Measurements from ENCODE around the gene TRAF1. TPM values are rescaled to one million over a fixed set of nuclear protein-coding genes. Genes with fewer than 3 reads are reported as not detected.

TRAF1 gene
- total RNA-seq, 2 experiments from 2014 or later = 60.3 to 61.7 TPM

DNA sequence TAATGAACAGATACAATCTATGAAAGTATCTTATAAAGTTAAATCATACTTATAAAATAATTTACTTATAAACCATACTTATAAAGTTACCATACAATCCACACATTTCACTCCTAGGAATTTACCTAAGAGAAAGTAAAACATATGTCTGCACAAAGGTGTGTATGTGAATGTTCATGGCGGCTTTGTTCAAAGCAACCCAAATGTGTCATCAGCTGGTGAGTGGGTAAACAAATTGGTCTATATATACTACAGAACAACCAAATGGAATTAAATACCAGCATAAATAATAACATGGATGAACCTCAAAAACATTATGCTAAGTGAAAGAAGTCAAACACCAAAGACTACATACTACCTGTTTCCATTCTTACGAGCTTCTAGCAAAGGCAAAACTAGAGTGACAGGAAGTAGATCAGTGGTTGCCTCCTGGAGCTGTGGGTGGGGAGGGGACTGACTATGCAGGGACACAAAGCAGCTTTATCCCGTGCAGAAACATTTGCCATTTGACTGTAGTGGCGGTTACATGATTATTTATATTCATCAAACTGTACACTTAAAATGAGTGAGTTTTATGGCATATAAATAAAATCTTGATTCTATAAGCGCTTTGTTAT is 10.6 kb downstream of the TRAF1 start:
- peak; percentile 95 for ATAC-seq (ENCODE audit: poor library complexity)
- no peak overlapping the region for H3K4me3 ChIP-seq (ENCODE audit: low read length)
- peaks cover 88% of the 10 kb centered on the region for H3K4me1 Mint-ChIP-seq (ENCODE audit: low read depth)

DNA sequence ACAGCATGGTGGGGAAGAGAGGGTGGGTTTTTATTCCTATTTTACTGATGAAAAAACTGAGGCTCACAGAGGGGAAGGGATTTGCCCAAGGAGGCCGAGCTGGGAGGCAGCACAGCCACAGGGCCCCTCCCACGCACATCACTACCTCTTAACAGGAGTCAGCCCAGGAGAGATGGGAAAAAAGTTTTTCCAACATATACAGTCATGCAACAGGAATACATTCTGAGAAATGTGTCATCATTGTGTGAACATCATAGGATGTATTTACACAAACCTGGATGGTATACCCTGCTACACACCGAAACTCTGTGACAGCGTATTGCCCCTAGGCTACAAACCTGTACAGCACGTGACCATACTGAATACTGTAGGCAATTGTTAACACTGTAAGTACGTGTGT is 11.6 kb downstream of the TRAF1 start:
- H3K4me3 Mint-ChIP-seq = no peak overlapping the region
- intact Hi-C loops (cut with DNase I, micrococcal nuclease) = loop anchor here in 1 of 2 experiments (5.0 kb wide), 1 partner anchor 38 kb away; the partner anchor contains the start of gene PHF19
- peak overlapping the region; percentile 90 for H3K27ac Mint-ChIP-seq
- no peaks in the 10 kb centered on the region for H3K9me3 Mint-ChIP-seq
- peaks cover 96% of the 10 kb centered on the region for H3K4me1 ChIP-seq (ENCODE audit: insufficient read depth, low read length)
- ATAC-seq (ENCODE audit: poor library complexity) (no peak), DNase-seq (no peak)
- TF ChIP-seq, protein P1, sequence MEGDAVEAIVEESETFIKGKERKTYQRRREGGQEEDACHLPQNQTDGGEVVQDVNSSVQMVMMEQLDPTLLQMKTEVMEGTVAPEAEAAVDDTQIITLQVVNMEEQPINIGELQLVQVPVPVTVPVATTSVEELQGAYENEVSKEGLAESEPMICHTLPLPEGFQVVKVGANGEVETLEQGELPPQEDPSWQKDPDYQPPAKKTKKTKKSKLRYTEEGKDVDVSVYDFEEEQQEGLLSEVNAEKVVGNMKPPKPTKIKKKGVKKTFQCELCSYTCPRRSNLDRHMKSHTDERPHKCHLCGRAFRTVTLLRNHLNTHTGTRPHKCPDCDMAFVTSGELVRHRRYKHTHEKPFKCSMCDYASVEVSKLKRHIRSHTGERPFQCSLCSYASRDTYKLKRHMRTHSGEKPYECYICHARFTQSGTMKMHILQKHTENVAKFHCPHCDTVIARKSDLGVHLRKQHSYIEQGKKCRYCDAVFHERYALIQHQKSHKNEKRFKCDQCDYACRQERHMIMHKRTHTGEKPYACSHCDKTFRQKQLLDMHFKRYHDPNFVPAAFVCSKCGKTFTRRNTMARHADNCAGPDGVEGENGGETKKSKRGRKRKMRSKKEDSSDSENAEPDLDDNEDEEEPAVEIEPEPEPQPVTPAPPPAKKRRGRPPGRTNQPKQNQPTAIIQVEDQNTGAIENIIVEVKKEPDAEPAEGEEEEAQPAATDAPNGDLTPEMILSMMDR (IDR thresholded peaks at IDR 0.05) = no peak
- H3K27me3 ChIP-seq (ENCODE audit: control insufficient read depth in 1 of 2, insufficient read depth in 2 of 2, low read length in 2 of 2) = no peaks in the 10 kb centered on the region
- H3K27ac ChIP-seq (ENCODE audit: low read depth in 1 of 2, low read length in 2 of 2) = peak overlapping the region in 1 of 2 donors; percentile 32
- H3K9me3 ChIP-seq (ENCODE audit: control insufficient read depth in 1 of 2, insufficient read depth in 1 of 2, low read length in 2 of 2) = peaks cover 0 to 3% of the 10 kb centered on the region in 2 experiments
- H3K36me3 ChIP-seq (ENCODE audit: insufficient read depth, low read length) = peaks cover 88% of the 10 kb centered on the region
- no peak overlapping the region for H3K4me3 ChIP-seq (ENCODE audit: low read length)
- H3K27me3 Mint-ChIP-seq = no peaks in the 10 kb centered on the region
- ChIA-PET CTCF (interaction anchor here (1.5 to 1.6 kb wide), 2 partner anchors 21 to 48 kb away, joined by 3 to 4 read pairs; no protein-coding TSS in a partner anchor), POLR2A (interaction anchor here (1.3 to 36.2 kb wide), 7 partner anchors 11 to 67 kb away, joined by 3 to 1343 read pairs (median 20); partner anchors contain the start of genes PHF19 and TRAF1)
- peaks cover 97% of the 10 kb centered on the region for H3K36me3 Mint-ChIP-seq (ENCODE audit: low read depth)
- H3K4me1 Mint-ChIP-seq (ENCODE audit: low read depth) = peaks cover 88% of the 10 kb centered on the region

More for the DNA sequence above, 10.6 kb downstream of the TRAF1 start:
- CTCF ChIA-PET = interaction anchor here (1.5 to 1.9 kb wide), 5 partner anchors 9 to 49 kb away, joined by 3 to 6 read pairs (median 4); no protein-coding TSS in a partner anchor
- Histone ChIP-seq H3K36me3 (ENCODE audit: insufficient read depth, low read length) (peaks cover 88% of the 10 kb centered on the region), H3K27me3 (ENCODE audit: control insufficient read depth in 1 of 2, insufficient read depth in 2 of 2, low read length in 2 of 2) (no peaks in the 10 kb centered on the region), H3K4me1 (ENCODE audit: insufficient read depth, low read length) (peaks cover 96% of the 10 kb centered on the region), H3K9me3 (ENCODE audit: control insufficient read depth in 1 of 2, insufficient read depth in 1 of 2, low read length in 2 of 2) (peaks cover 0 to 3% of the 10 kb centered on the region in 2 experiments), H3K27ac (ENCODE audit: low read depth in 1 of 2, low read length in 2 of 2) (peak overlapping the region; percentile 43 to 61)
- intact Hi-C loops (cut with DNase I, micrococcal nuclease) = loop anchor here (2.0 kb wide), 1 partner anchor 15 kb away; no protein-coding TSS in a partner anchor
- Mint-ChIP-seq H3K9me3 (no peaks in the 10 kb centered on the region), H3K27me3 (no peaks in the 10 kb centered on the region), H3K36me3 (ENCODE audit: low read depth) (peaks cover 97% of the 10 kb centered on the region), H3K27ac (peak overlapping the region; percentile 90), H3K4me3 (peak overlapping the region; percentile 55)
- POLR2A ChIA-PET = interaction anchor here (0.8 to 36.2 kb wide), 12 partner anchors 9 to 123 kb away, joined by 3 to 1343 read pairs (median 6); partner anchors contain the start of genes FBXW2, PHF19 and TRAF1
- peak in 7 of 14 experiments; percentile 45 to 81 (median 65) for DNase-seq
- TF ChIP-seq, protein P1 (IDR thresholded peaks at IDR 0.05) = no peak

DNA sequence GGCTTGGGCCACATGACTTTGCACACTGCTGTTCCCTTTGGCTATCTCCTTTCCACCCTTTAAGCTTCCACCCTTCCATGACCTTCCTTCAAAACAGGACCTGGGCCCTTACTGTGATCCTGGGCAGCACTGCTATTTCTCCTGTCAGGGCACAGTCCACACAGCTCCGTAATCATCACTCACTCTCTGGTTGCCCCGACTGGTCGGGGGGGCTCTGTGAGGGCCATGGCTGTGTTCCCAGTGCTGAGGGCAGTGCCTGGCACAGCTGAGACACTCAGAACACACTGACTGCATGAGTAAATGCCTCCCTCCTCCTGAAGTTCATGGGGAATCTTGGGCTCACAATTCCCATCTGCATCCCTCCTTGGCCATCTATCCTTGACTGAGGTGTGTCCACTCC is 12.2 kb downstream of the TRAF1 start:
- ATAC-seq (ENCODE audit: poor library complexity) = no peak
- POLR2A ChIA-PET = interaction anchor here (3.1 to 36.2 kb wide), 3 partner anchors 10 to 25 kb away, joined by 20 to 1343 read pairs (median 570); partner anchors contain the start of gene TRAF1
- Histone ChIP-seq H3K4me3 (ENCODE audit: low read length) (no peak overlapping the region), H3K27me3 (ENCODE audit: control insufficient read depth in 1 of 2, insufficient read depth in 2 of 2, low read length in 2 of 2) (no peaks in the 10 kb centered on the region), H3K9me3 (ENCODE audit: control insufficient read depth in 1 of 2, insufficient read depth in 1 of 2, low read length in 2 of 2) (peaks cover 0 to 3% of the 10 kb centered on the region in 2 experiments), H3K36me3 (ENCODE audit: insufficient read depth, low read length) (peaks cover 89% of the 10 kb centered on the region), H3K27ac (ENCODE audit: low read depth in 1 of 2, low read length in 2 of 2) (peak overlapping the region in 1 of 2 donors; percentile 32), H3K4me1 (ENCODE audit: insufficient read depth, low read length) (peaks cover 96% of the 10 kb centered on the region)
- intact Hi-C loops (cut with DNase I, micrococcal nuclease) = loop anchor here in 1 of 2 experiments (5.0 kb wide), 1 partner anchor 37 kb away; the partner anchor contains the start of gene PHF19
- no peaks in the 10 kb centered on the region for H3K27me3 Mint-ChIP-seq
- no peaks in the 10 kb centered on the region for H3K9me3 Mint-ChIP-seq
- peaks cover 87% of the 10 kb centered on the region for H3K4me1 Mint-ChIP-seq (ENCODE audit: low read depth)
- TF ChIP-seq, protein P1 (IDR thresholded peaks at IDR 0.05) = no peak
- no peak overlapping the region for H3K4me3 Mint-ChIP-seq
- DNase-seq = no peak
- peak overlapping the region; percentile 90 for H3K27ac Mint-ChIP-seq
- H3K36me3 Mint-ChIP-seq (ENCODE audit: low read depth) = peaks cover 97% of the 10 kb centered on the region
- CTCF ChIA-PET = no interaction called here

All from CD4-positive, alpha-beta T cell (primary cell).